Esophagus (tissue), 2 donors: Measurements from ENCODE around the gene ACSL3. TPM values are rescaled to one million over a fixed set of nuclear protein-coding genes. Genes with fewer than 3 reads are reported as not detected.

Experiments
- H3K27ac ChIP-seq, 2 donors: one replicate each; pipeline ENCODE4 v1.5.1; 2013; ENCODE audit warnings: low read depth in 2 of 2, mild to moderate bottlenecking in 2 of 2, inconsistent platforms in 1 of 2, low read length in 1 of 2, moderate library complexity in 1 of 2
- H3K27me3 ChIP-seq, 2 donors: one replicate each; pipeline ENCODE4 v1.6.1; 2013; ENCODE audit warnings: low read length in 2 of 2, control low read depth in 1 of 2, mild to moderate bottlenecking in 1 of 2; ENCODE audit not compliant: insufficient read depth in 2 of 2, control insufficient read depth in 1 of 2
- H3K36me3 ChIP-seq, 2 donors: one replicate each; pipeline ENCODE4 v1.6.1; 2013; ENCODE audit warnings: low read length in 1 of 2; ENCODE audit not compliant: control insufficient read depth in 2 of 2, insufficient read depth in 2 of 2
- H3K4me1 ChIP-seq, 2 donors: one replicate each; pipeline ENCODE4 v1.6.1; 2013; ENCODE audit warnings: low read length in 1 of 2; ENCODE audit not compliant: control insufficient read depth in 2 of 2, insufficient read depth in 2 of 2
- H3K4me3 ChIP-seq, 2 donors: one replicate each; pipeline ENCODE4 v1.5.1; 2013; ENCODE audit warnings: low read length in 2 of 2, mild to moderate bottlenecking in 2 of 2, low read depth in 1 of 2, moderate library complexity in 1 of 2
- H3K9me3 ChIP-seq, 2 donors: one replicate each; pipeline ENCODE4 v1.6.1; 2013; ENCODE audit warnings: mild to moderate bottlenecking in 2 of 2, low read depth in 1 of 2, low read length in 1 of 2, moderate library complexity in 1 of 2; ENCODE audit not compliant: control insufficient read depth in 2 of 2, insufficient read depth in 1 of 2
- WGBS, 2 donors: extraction: QIAGEN DNeasy Blood & Tissue Kit; methylation state at CpG; one replicate each; pipeline ENCODE4 v1.1.7; 2013; 5-methylcytosine and 5-hydroxymethylcytosine counted together
- polyA plus RNA-seq, 2 donors: library from polyadenylated mRNA; stranded (reverse); fragments of 200-250 nt; gene quantifications; one replicate each; pipeline ENCODE4 v1.2.3, GENCODE V29; 2013
- donor health status: healthy with polysubstance abuse.
- donor health status: Bipolar disorder and iron deficiency.

Gene ACSL3
- polyA plus RNA-seq, 2 donors: 21.4 to 43.9 TPM

- H3K4me3 ChIP-seq: no peak overlapping the region
- no peaks in the 10 kb centered on the region for H3K36me3 ChIP-seq
- H3K27me3 ChIP-seq: no peaks in the 10 kb centered on the region
- H3K9me3 ChIP-seq: no peaks in the 10 kb centered on the region
- H3K27ac ChIP-seq: no peak overlapping the region
- H3K4me1 ChIP-seq: peaks cover 0 to 6% of the 10 kb centered on the region in 2 donors
- 90 to 95% methylated on average over 5 of the region's 5 CpGs for WGBS, 2 donors
Measured at GRCh38 chr2:222878301-222878876, 17.6 kb downstream of the ACSL3 start.

GRCh38 chr2:222878877-222879603, 18.2 kb downstream of the ACSL3 start:
- H3K27ac ChIP-seq: no peak overlapping the region

DNA sequence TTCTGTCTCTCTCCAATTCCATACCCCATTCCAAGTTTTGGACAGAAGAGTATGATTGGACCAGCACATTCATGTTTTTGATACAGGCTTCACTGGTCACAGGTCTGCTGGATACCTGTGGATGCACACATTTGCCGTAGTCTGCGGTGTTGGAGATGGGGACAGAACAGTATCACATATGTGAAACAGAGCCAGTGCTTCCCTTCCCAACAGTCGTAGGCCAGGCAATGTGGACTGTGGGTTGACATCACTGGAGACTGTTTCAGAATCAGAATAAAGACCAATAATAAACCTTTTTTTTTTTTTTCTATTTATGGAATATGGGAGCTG, 18.7 kb downstream of the ACSL3 start:
- H3K4me3 ChIP-seq: no peak overlapping the region
- no peaks in the 10 kb centered on the region for H3K27me3 ChIP-seq
- WGBS, 2 donors: 86 to 88% methylated on average over 3 of the region's 3 CpGs
- peaks cover 0 to 6% of the 10 kb centered on the region in 2 donors for H3K4me1 ChIP-seq
- H3K36me3 ChIP-seq: no peaks in the 10 kb centered on the region
- no peak overlapping the region for H3K27ac ChIP-seq
- no peaks in the 10 kb centered on the region for H3K9me3 ChIP-seq

More at GRCh38 chr2:222878877-222879603, 18.2 kb downstream of the ACSL3 start:
- WGBS, 2 donors: 80 to 85% methylated on average over 10 of the region's 10 CpGs
- H3K4me3 ChIP-seq: no peak overlapping the region
- no peaks in the 10 kb centered on the region for H3K36me3 ChIP-seq
- H3K27me3 ChIP-seq: no peaks in the 10 kb centered on the region
- peaks cover 0 to 6% of the 10 kb centered on the region in 2 donors for H3K4me1 ChIP-seq
- H3K9me3 ChIP-seq: no peaks in the 10 kb centered on the region

DNA sequence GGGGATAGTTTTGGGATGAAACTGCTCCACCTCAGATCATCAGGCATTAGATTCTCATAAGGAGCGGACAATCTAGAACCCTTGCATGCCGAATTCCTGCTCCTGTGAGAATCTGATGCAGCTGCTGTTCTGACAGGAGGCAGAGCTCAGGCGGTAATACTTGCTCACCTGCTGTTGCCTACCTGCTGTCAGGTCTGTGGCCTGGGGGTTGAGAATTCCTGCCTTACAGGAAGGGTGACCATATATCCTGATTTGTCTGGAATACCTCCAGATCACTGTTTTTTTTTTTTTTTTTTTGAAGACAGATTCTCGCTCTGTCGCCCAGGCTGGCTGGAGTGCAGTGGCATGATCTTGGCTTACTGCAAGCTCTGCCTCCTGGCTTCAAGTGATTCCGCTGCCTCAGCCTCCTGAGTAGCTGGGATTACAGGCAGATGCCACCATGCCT, 21.7 kb downstream of the ACSL3 start:
- no peaks in the 10 kb centered on the region for H3K36me3 ChIP-seq
- WGBS, 2 donors: 65 to 73% methylated on average over 6 of the region's 6 CpGs
- H3K4me1 ChIP-seq: peaks cover 0 to 6% of the 10 kb centered on the region in 2 donors
- H3K27me3 ChIP-seq: no peaks in the 10 kb centered on the region
- H3K4me3 ChIP-seq: no peak overlapping the region
- H3K27ac ChIP-seq: no peak overlapping the region
- H3K9me3 ChIP-seq: no peaks in the 10 kb centered on the region

DNA sequence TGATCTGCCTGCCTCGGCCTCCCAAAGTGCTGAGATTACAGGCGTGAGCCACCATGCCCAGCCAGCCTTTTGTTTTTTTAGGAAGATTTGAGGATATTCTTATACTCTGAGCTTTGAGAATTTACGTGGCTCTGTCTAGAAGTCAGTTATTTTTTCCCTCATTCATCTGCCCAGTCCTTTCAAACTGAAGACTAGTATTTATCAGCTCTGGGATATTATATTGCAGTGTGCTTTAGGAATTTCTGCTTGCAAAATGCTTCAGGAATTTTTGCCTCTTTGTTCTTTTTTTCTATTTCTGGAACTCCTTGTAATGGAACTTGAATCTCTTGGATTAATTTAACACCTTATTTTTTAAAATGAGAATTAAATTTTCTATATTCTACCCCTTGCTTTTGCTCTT, 22.6 kb downstream of the ACSL3 start:
- no peak overlapping the region for H3K4me3 ChIP-seq
- WGBS, 2 donors: 82% methylated on average over 3 of the region's 3 CpGs
- no peaks in the 10 kb centered on the region for H3K9me3 ChIP-seq
- peaks cover 0 to 6% of the 10 kb centered on the region in 2 donors for H3K4me1 ChIP-seq
- H3K36me3 ChIP-seq: no peaks in the 10 kb centered on the region
- no peak overlapping the region for H3K27ac ChIP-seq
- H3K27me3 ChIP-seq: no peaks in the 10 kb centered on the region

DNA sequence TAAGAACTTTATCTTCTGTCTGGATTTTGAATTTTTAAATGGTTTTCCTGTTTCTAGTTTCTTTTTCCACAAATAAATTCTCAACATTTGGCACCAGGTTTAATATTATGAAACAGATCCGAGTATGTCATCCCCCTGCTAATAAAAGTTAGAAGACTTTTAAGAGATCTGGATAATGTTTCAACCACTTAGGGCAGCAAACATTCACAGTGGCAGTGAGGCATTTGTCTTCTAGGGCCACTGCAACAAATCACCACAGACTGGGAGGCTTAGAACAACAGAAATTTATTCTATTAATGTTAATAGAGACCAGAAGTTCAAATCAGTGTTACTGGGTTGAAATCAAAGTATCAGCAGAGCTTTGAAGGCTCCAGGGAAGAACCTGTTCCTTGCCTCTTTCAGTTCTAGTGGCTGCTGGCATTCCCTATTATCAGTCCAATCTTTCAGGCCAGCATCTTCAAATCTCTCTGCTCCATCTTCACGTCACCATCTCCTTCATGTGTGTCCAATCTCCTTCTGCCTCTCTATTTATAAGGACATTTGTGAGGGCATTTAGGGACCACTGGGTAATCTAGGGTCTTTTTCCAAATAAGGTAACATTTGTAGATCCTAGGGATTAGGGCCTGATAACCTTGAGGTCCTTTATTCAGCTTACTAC, 23.4 kb downstream of the ACSL3 start:
- Histone ChIP-seq H3K27me3 (no peaks in the 10 kb centered on the region), H3K4me3 (no peak overlapping the region), H3K9me3 (no peaks in the 10 kb centered on the region), H3K4me1 (peaks cover 0 to 6% of the 10 kb centered on the region in 2 donors), H3K36me3 (no peaks in the 10 kb centered on the region), H3K27ac (no peak overlapping the region)
- WGBS, 2 donors: 51 to 54% methylated on average over 2 of the region's 2 CpGs

GRCh38 chr2:222884805-222885424, 24.1 kb downstream of the ACSL3 start:
- no peaks in the 10 kb centered on the region for H3K36me3 ChIP-seq
- H3K4me1 ChIP-seq: peaks cover 0 to 4% of the 10 kb centered on the region in 2 donors
- H3K9me3 ChIP-seq: no peaks in the 10 kb centered on the region
- H3K4me3 ChIP-seq: no peak overlapping the region
- H3K27ac ChIP-seq: no peak overlapping the region
- H3K27me3 ChIP-seq: no peaks in the 10 kb centered on the region
- 44 to 45% methylated on average over 5 of the region's 5 CpGs for WGBS, 2 donors

- Histone ChIP-seq H3K27ac (no peak overlapping the region), H3K4me1 (peaks cover 0 to 4% of the 10 kb centered on the region in 2 donors)
- WGBS, 2 donors: 57 to 79% methylated on average over 1 of the region's 1 CpG
Measured at GRCh38 chr2:222887124-222887523, 26.3 kb downstream of the ACSL3 start.

DNA sequence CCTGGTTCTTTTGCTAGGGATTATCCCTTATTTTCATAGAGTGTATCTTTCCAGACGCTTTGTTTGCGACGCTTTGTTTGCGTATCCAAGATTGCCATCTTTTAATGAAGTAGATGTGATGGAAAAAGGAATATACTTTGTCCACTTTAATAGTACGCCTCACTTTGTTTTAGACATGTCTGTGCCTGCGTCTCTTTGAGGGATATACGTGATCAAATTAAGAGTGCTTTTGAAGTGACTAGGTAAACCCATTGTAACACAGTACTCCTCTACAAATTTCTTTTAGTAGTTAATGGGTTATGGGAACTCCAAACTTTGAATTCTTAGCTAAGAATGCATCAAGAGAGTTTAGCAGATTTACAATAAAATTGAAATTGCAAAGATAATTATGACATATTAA, 27.9 kb downstream of the ACSL3 start:
- Histone ChIP-seq H3K4me1 (no peaks in the 10 kb centered on the region), H3K4me3 (no peak overlapping the region), H3K27ac (no peak overlapping the region), H3K36me3 (no peaks in the 10 kb centered on the region), H3K9me3 (no peaks in the 10 kb centered on the region), H3K27me3 (no peaks in the 10 kb centered on the region)
- 85 to 93% methylated on average over 7 of the region's 7 CpGs for WGBS, 2 donors

More at GRCh38 chr2:222887124-222887523, 26.3 kb downstream of the ACSL3 start:
- no peaks in the 10 kb centered on the region for H3K9me3 ChIP-seq
- H3K27me3 ChIP-seq: no peaks in the 10 kb centered on the region
- no peaks in the 10 kb centered on the region for H3K36me3 ChIP-seq
- H3K4me3 ChIP-seq: no peak overlapping the region
